Cerebellar nuclear complex (tissue), 1 donor: Measurements from ENCODE around the gene ABCC11.

Experiments
- DNase-seq, 2 experiments: peaks; one replicate each; lab custom pipeline; 2025; lab: John Stamatoyannopoulos, UW

Gene ABCC11

DNA sequence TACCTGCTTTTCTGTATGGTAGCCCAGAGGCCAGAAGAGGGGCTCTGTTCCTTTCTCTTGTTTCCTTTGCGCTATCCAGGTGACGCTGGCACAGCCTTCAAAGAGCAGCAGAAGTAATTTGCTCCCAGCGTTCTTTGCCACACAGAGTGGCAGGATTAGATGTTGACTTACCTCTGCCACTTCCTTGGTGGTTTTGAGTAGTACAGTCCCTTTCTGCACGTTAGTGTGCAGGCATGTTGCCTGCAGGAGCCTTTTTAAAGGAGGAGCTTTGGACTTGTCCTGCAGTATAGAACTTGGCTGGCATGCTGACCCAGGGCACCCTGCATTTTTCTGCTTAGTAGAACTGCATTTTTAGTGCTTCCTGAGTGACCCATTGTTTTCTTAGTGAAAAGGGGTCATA is at the start of gene ABCC11:
Gene ABCC11, minus strand, starts transcription at position 229 of the 400 bp plus-strand sequence. CDS start 15,618 bp downstream, outside the sequence.
- DNase-seq = no peak

DNA sequence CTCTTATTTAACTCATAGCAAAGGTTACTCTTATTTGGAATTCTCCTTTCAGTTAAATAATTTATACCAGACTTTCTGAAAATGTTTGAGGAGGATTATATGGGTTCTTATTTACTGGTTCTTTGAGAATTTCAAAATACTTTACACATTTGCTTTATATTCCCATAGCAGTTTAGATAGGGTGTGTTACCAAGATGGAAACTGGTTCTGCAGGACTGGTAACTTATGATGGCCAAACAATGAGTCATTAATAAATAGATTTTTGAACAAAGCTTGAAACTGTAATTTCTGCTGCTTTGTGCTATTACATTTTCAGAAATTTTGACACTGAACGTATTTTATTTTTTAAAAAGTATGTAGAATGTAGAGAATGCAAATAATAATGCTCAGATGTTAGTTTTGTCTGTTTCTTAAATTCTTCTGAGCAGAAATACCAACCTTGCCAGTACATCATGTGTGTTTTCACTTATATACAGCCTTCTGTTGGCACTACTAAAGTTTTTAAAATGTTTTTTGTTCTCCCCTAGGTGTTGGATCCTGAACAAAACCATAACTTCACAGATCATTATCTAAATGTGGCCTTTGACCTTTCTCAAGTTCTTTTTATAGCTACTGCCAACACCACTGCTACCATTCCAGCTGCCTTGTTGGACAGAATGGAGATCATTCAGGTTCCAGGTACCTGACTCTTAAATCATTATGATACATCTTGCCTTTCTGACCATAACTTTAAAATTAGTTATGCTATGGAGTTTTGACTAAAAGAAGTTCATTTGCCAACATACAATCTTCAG is 48.3 kb upstream of the ABCC11 start:
- DNase-seq = no peak

DNA sequence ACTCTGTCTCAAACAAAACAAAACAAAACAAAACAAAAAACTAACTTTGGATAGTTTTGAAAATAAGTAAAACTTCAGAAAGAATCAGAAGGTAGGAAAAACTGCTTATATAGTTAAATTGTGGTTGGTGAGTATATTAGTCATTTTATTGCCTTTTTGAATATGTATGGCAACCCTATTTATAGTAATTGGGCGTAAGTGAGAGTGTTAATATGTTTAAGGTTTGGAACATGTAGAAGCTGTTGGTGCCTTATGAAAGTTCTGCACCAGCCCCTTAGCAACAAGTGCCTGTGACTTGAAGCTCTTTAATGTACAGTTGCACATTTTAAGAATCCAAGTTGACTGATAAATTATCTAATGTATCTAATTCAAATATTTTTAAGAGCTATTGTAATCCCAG is 47.4 kb upstream of the ABCC11 start:
- DNase-seq = no peak

DNA sequence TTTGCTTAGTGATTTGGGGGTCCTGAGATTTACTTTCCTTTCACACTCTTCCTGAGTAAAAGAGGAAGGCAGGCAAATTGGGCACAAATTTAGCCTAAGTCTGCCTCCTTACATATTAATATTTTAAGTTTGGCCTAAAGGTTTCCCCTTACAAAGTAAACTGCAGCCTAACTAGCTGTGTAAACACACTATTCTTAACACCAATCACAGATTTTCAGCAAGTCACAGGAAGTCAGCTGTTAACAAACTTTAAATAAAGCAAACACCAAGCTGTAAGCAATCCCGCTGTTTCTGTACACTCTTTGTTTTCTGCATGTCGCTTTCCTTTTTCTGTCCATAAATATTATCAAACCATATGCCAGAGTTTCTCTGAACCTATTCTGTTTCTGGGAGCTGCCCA is 45.1 kb upstream of the ABCC11 start:
- DNase-seq = no peak

- no peak for DNase-seq
Measured at GRCh38 chr16:48291754-48292153, 44.4 kb upstream of the ABCC11 start.

- DNase-seq = no peak
Measured at GRCh38 chr16:48291303-48291702, 44.0 kb upstream of the ABCC11 start.

DNA sequence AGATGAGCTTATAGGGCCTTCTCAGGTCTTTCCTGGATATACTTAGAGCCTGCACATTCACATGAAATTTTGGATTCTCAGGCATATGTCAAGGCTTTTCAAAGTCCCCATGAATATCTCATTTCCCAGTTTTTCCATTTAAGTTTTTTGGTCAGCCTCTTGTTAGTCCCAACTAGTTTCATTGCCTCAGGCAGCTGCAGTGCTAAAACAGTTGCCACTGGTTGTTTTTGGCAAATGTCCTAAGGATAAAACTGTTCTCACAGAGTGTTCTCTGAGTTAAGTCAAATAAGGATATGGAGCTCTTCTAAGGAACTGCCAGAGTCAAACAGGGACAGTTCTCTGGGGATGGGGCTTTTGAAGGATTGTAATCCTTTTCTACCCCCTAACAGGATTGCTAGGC is 39.9 kb upstream of the ABCC11 start:
- DNase-seq = no peak

DNA sequence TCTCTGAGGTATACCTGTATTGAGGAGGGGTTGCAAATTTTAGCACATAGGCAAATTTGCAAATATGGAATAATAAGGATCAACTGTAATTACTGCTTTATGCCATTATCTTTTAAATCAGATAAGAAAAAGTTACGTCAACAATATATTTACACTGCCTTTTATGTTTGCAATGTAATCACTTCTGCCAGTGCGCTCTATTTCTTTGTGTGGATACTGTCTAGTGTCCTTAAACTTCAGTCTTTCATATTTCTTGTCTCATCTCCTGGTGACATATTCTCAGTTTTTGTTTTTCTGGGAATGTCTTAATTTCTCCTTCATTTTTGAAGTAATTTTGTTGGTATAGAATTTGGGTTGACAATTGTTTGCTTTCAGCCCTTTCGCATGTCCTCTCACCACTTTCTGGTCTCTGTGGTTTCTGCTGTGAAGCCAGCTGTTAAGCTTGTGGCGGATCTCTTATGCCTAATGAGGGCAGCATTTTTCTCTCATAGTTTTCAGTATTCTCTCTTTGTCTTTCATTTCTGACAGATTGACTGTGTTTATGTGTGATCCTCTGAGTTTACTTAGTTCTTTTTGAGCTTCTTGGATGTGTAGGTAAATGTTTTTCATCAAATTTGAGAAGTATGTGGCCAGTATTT is 37.6 kb upstream of the ABCC11 start:
- DNase-seq = no peak

DNA sequence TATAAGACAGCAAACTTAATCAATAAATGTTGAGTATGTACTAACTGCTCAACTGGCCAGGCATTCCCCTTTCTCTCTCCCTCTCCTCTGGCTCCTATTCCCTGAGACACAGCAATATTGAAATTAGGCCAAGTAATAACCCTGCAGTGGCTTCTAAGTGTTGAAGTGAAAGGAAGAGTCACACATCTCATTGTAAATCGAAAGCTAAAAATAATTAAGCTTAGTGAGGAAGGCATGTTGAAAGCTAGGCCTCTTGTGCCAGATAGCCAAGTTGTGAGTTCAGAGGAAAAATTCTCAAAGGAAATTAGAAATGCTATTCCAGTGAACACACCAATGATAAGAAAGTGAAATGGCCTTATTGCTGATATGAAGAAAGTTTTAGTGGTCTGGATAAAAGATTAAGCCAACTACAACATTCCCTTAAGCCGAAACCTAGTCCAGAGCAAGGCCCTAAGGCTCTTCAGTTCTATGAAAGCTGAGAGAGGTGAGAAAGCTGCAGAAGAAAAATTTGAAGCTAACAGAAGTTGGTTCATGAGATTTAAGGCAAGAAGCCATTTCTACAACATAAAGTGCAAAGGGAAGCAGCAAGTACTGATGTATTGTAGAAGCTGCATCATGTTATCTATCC is 35.4 kb upstream of the ABCC11 start:
- DNase-seq = no peak

- no peak for DNase-seq
Measured at GRCh38 chr16:48280546-48280945, 33.2 kb upstream of the ABCC11 start.

- no peak for DNase-seq
Measured at GRCh38 chr16:48279199-48279598, 31.9 kb upstream of the ABCC11 start.

- DNase-seq = peak in 1 of 2 experiments; percentile 25
Measured at GRCh38 chr16:48277158-48277557, 29.8 kb upstream of the ABCC11 start.

GRCh38 chr16:48276102-48276501 is 28.8 kb upstream of the ABCC11 start:
- DNase-seq = no peak

- DNase-seq = no peak
Measured at GRCh38 chr16:48274476-48274875, 27.1 kb upstream of the ABCC11 start.

DNA sequence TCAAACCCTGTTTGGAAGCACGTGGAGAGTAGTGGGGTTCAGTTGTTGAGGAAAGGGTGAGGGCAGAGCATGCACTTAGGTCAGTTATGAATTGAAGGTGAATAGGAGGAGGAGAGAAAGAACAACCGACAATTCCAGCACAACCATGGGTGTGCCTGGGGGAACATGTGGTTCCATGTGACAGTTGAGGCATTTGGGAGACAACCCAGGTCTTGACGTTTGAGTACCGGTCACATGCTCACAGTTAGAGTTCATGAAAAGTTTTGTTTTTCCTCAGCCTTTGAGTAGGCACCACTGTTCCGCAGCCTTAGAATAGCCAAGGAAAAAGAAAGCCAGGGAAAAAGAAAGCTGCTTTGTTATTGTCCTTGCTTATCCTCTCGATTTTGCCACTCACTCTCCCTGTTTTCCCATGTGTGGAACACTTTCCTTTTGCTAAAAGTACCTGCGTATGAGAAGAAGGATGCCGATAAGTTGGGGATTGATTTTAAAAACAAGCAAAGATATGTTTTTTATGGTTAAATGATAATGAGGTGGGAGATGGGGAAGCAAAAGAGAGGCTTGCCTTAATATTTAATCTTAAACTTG is 25.6 kb upstream of the ABCC11 start:
- DNase-seq = no peak

- DNase-seq = no peak
Measured at GRCh38 chr16:48271728-48272127, 24.4 kb upstream of the ABCC11 start.

DNA sequence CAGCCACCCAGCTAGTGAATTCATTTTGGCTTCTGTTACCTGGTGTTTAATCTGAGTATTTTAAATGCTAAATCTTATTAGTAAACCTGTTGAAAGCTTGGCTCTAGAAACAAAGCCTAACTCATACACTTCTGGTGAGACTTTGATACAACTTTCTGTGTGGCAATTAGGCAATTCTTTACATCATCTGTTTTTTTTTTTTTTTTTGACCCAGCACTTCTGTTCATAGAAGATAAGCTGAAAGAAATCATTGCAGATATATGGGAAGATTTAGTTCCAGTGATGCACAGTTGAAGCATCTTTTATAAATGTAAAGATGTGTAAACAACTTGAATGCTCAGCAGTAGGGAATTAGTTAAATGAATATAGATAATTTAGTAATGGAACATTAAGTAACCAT is 21.7 kb upstream of the ABCC11 start:
- no peak for DNase-seq

GRCh38 chr16:48262631-48263030 is 15.3 kb upstream of the ABCC11 start:
- DNase-seq = no peak

DNA sequence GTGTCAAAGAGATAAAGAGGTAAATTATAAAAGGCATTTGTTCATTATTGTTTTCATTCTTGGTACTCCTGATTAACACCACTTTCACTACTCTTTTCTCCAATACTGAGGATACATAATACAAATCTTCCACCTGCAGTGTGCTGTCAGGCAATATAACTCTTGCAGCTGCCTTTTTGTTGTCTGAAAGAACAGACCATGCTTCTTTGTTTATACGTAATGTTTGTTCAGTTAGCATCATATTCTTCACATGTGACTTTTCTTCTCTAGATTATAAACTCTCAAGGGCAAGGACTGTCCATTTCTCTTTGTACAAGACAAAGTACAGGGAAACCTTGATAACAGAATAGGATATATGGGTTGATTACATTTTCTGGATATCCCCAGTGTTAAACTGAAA is 14.2 kb upstream of the ABCC11 start:
- no peak for DNase-seq

DNA sequence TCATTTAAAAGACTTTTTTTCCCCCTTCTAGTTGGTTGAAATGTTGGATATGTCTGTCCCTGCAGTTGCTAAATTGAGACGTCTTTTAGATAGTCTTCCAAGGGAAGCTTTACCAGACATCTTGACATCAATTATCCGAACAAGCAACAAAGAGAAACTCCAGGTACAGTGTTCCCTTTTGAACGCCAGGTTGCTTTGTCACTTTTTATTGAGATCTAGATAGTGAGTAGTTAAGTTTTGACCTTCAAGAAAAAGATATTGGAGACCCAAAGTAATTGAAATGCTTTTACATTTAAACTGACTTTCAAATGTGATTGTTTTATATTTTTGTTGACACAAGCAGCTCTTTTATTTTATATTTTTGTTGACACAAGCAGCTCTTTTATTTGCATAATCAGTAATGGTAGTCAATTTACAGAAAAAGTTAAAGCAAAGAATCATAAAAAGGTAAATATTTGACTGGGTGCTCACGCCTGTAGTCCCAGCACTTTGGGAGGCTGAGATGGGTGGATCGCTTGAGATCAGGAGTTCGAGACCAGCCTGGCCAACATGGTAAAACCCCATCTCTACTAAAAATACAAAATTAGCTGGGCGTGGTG is 9.3 kb upstream of the ABCC11 start:
- no peak for DNase-seq

DNA sequence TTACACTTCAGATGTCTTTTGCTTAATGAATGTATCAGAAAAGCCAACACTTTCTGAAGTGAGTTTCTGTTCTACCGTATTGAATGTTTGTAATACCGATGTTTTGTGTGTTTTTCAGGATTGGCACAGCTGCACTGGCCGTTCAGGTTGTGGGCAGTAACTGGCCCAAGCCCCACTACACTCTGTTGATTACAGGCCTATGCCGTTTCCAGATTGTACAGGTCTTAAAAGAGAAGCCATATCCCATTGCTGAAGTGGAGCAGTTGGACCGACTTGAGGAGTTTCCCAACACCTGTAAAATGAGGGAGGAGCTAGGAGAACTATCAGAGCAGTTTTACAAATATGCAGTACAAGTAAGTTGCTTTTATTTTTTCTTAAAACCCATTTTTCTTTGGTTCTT is 4.7 kb upstream of the ABCC11 start:
- DNase-seq = no peak

DNA sequence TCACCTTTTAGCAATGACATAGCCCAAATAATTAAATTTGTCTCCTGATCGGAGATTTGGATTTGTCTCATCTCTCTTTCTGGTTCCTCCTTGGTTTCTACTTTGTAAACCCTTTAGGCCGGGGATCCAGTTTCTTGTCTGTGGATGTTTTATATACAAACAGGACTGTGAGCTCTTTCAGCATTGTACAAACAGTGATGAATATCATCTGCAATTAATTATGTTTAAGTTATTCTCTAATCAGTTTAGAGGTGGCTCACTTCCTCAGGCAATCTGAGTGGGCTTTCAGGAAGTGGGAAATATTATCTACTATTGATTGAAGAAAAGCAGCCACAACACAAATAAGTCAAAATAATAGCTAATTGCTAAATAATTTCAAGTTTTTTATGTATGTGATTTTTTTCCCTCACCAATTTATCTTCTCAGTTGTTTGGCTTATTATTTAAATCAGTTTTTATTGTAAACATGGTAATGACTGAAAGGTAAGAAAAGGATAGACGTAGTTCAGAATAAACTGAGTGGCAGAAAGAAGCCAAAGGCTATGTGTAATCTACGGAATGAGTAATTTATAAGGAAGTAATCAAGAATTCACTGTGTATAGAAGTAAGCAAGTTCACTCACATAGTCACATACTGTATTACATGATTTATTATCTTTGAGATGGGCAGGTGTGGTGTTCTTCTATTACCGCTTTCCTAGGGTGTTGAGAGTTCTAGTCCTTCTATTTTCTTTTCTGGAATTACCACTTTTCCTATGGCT is 3.4 kb upstream of the ABCC11 start:
- no peak for DNase-seq
